H1 (cell line): ENCODE measurements around the gene CXCL9. TPM values are rescaled to one million over a fixed set of nuclear protein-coding genes. Genes with fewer than 3 reads are reported as not detected.

ENCODE experiments used
- CTCF ChIA-PET: fragments of 300-600 bp; sonication (Branson Sonifier 250); formaldehyde crosslinking; loops from one replicate; lab custom pipeline; 2021; ENCODE audit not compliant: partially characterized antibody; lab: Charles Lee
- POLR2A ChIA-PET: fragments of 300-600 bp; sonication (Branson Sonifier 250); formaldehyde crosslinking; loops from one replicate; lab custom pipeline; 2021; ENCODE audit warnings: inconsistent platforms; ENCODE audit not compliant: partially characterized antibody; lab: Charles Lee
- DNase-seq, 2 experiments: peaks; one replicate each; pipeline versions ENCODE4 v3.0.0 to v3.0.0-alpha.2; 2010 to 2022; ENCODE audit warnings: low spot score in 2 of 2, low read depth in 1 of 2, mixed read lengths in 1 of 2
- FAIRE-seq: peaks from 2 replicates; lab custom pipeline; 2011; peaks lifted over from hg19 to GRCh38; lab: Jason Lieb, UNC
- H2AFZ ChIP-seq: 2 replicates; pipeline ENCODE4 v1.8.1; 2012; ENCODE audit warnings: low read length, inconsistent platforms
- H2AK5ac ChIP-seq: 2 replicates; pipeline ENCODE4 v1.6.1; 2013; ENCODE audit warnings: low read depth, low read length
- H2BK120ac ChIP-seq: replicated peaks from 2 replicates; pipeline ENCODE3; 2013; ENCODE audit warnings: low read depth, low read length, inconsistent platforms
- H2BK12ac ChIP-seq: 2 replicates; pipeline ENCODE4 v1.6.1; 2013; ENCODE audit warnings: low read depth, low read length
- H2BK15ac ChIP-seq: 2 replicates; pipeline ENCODE4 v1.6.1; 2013; ENCODE audit warnings: low read length
- H2BK20ac ChIP-seq: 2 replicates; pipeline ENCODE4 v1.6.1; 2013; ENCODE audit warnings: low read length
- H2BK5ac ChIP-seq: 2 replicates; pipeline ENCODE4 v1.6.1; 2013; ENCODE audit warnings: low read depth, low read length
- H3K14ac ChIP-seq: 2 replicates; pipeline ENCODE4 v1.6.1; 2013; ENCODE audit warnings: inconsistent platforms; ENCODE audit not compliant: insufficient read length
- H3K18ac ChIP-seq: 2 replicates; pipeline ENCODE4 v1.6.1; 2013; ENCODE audit warnings: low read length; ENCODE audit errors: extremely low read depth
- H3K23ac ChIP-seq: 2 replicates; pipeline ENCODE4 v1.6.1; 2013; ENCODE audit warnings: inconsistent platforms; ENCODE audit not compliant: insufficient read length
- H3K23me2 ChIP-seq: 2 replicates; pipeline ENCODE4 v1.6.1; 2013; ENCODE audit warnings: low read depth, low read length
- H3K27ac ChIP-seq: 2 replicates; pipeline ENCODE4 v1.6.1; 2011; ENCODE audit warnings: low read depth, low read length, inconsistent platforms
- H3K27me3 ChIP-seq, 4 experiments: replicated peaks in 1 of 4; 1 replicate in 1 of 4; 2 replicates in 3 of 4; pipeline versions ENCODE4 v1.6.1 to v1.8.1; 2011 to 2013; ENCODE audit warnings: low read length in 3 of 4, mild to moderate bottlenecking in 3 of 4, inconsistent platforms in 2 of 4, mixed read lengths in 2 of 4, moderate library complexity in 1 of 4; ENCODE audit not compliant: control insufficient read depth in 3 of 4, insufficient read depth in 3 of 4; ENCODE audit errors: extremely low read depth in 1 of 4
- H3K36me3 ChIP-seq, 4 experiments: 2 replicates each; pipeline versions ENCODE4 v1.6.1 to v1.8.1; 2011 to 2013; ENCODE audit warnings: mild to moderate bottlenecking in 4 of 4, low read length in 3 of 4, moderate library complexity in 2 of 4, control low read depth in 1 of 4, inconsistent platforms in 1 of 4; ENCODE audit not compliant: insufficient read depth in 4 of 4, control insufficient read depth in 2 of 4
- H3K4ac ChIP-seq: replicated peaks from 2 replicates; pipeline ENCODE3; 2013; ENCODE audit warnings: low read length, low read depth, mixed read lengths, inconsistent platforms; ENCODE audit not compliant: insufficient read length
- H3K4me1 ChIP-seq, 4 experiments: replicated peaks in 1 of 4; 1 replicate in 1 of 4; 2 replicates in 3 of 4; pipeline versions ENCODE4 v1.6.1 to v1.8.1; 2011 to 2013; ENCODE audit warnings: low read length in 3 of 4, inconsistent platforms in 2 of 4, mixed read lengths in 1 of 4; ENCODE audit not compliant: insufficient read depth in 4 of 4, control insufficient read depth in 3 of 4
- H3K4me2 ChIP-seq, 2 experiments: 2 replicates each; pipeline versions ENCODE4 v1.6.1 to v1.8.1; 2011 to 2013; ENCODE audit warnings: low read depth in 2 of 2, low read length in 2 of 2, control low read depth in 1 of 2, inconsistent platforms in 1 of 2, mild to moderate bottlenecking in 1 of 2; ENCODE audit not compliant: insufficient read depth in 1 of 2
- H3K4me3 ChIP-seq, 4 experiments: fragments of 200-600, 300-600 bp in 1 of 4; sonication (generic), shearing (Covaris generic), sonication (Bioruptor Twin) in 1 of 4; 2 replicates each; pipeline versions ENCODE4 v1.5.1 to v1.8.1; 2011 to 2016; ENCODE audit warnings: low read length in 4 of 4, low read depth in 3 of 4, control low read depth in 2 of 4, inconsistent platforms in 2 of 4, mild to moderate bottlenecking in 2 of 4, mixed read lengths in 1 of 4, moderate library complexity in 1 of 4; ENCODE audit not compliant: insufficient read depth in 2 of 4; ENCODE audit errors: extremely low read depth in 1 of 4
- H3K56ac ChIP-seq: replicated peaks from 2 replicates; pipeline ENCODE3; 2013; ENCODE audit warnings: low read depth, mild to moderate bottlenecking, mixed read lengths, low read length, inconsistent platforms; ENCODE audit not compliant: insufficient read length
- H3K79me1 ChIP-seq: 2 replicates; pipeline ENCODE4 v1.6.1; 2013; ENCODE audit warnings: low read depth, low read length, control low read depth
- H3K79me2 ChIP-seq, 2 experiments: 2 replicates each; pipeline versions ENCODE4 v1.6.1 to v1.8.1; 2012 to 2013; ENCODE audit warnings: low read length in 2 of 2, mild to moderate bottlenecking in 2 of 2, inconsistent platforms in 1 of 2; ENCODE audit not compliant: insufficient read depth in 2 of 2, control insufficient read depth in 1 of 2
- H3K9ac ChIP-seq, 4 experiments: replicated peaks in 1 of 4; 1 replicate in 1 of 4; 2 replicates in 3 of 4; pipeline versions ENCODE4 v1.6.1 to v1.8.1; 2011 to 2013; ENCODE audit warnings: low read depth in 3 of 4, low read length in 3 of 4, control low read depth in 2 of 4, mild to moderate bottlenecking in 2 of 4, moderate library complexity in 2 of 4, inconsistent platforms in 1 of 4; ENCODE audit errors: extremely low read depth in 1 of 4
- H3K9me3 ChIP-seq, 2 experiments: 2 replicates each; pipeline versions ENCODE4 v1.6.1 to v1.8.1; 2012 to 2013; ENCODE audit warnings: mild to moderate bottlenecking in 2 of 2, moderate library complexity in 2 of 2, control low read depth in 1 of 2, inconsistent platforms in 1 of 2, low read depth in 1 of 2, low read length in 1 of 2, mixed read lengths in 1 of 2; ENCODE audit not compliant: insufficient read depth in 2 of 2
- H4K20me1 ChIP-seq, 2 experiments: replicated peaks in 1 of 2; 2 replicates each; pipeline versions ENCODE3 to v1.8.1; 2011 to 2013; ENCODE audit warnings: inconsistent platforms in 2 of 2, low read length in 2 of 2, mild to moderate bottlenecking in 1 of 2; ENCODE audit not compliant: insufficient read depth in 2 of 2, control insufficient read depth in 1 of 2
- H4K5ac ChIP-seq: 2 replicates; pipeline ENCODE4 v1.6.1; 2013; ENCODE audit warnings: low read length, low read depth, mixed read lengths, inconsistent platforms; ENCODE audit not compliant: insufficient read length
- H4K8ac ChIP-seq: 2 replicates; pipeline ENCODE4 v1.8.0; 2013; ENCODE audit warnings: mild to moderate bottlenecking, moderate library complexity, low read length, inconsistent platforms; ENCODE audit not compliant: insufficient read depth; ENCODE audit errors: extremely low read depth
- H4K91ac ChIP-seq: replicated peaks from 2 replicates; pipeline ENCODE3; 2013; ENCODE audit warnings: low read length, mixed read lengths, inconsistent platforms; ENCODE audit not compliant: insufficient read length
- ASH2L ChIP-seq: fragments of 200-600, 300-600 bp; sonication (generic); IDR thresholded peaks from one replicate; pipeline ENCODE4 v1.7.1; 2017; ENCODE audit warnings: low read length
- RFX5 ChIP-seq: IDR thresholded peaks from 2 replicates; pipeline ENCODE4 v1.6.1; 2011; ENCODE audit warnings: low read depth, low read length, improper control_type of control experiment, borderline replicate concordance
- WGBS, 2 experiments: shearing (Covaris generic) in 1 of 2; methylation state at CpG; one replicate each; pipeline versions ENCODE4 v1.1.6 to v1.1.7; 2013 to 2015; ENCODE audit warnings: low lambda C conversion rate in 2 of 2, mixed read lengths in 2 of 2, inconsistent platforms in 1 of 2, low coverage in 1 of 2, missing lambda C conversion rate in 1 of 2; ENCODE audit not compliant: insufficient replicate concordance in 2 of 2, insufficient coverage in 1 of 2, insufficient read length in 1 of 2; ENCODE audit errors: extremely low coverage in 1 of 2, missing lambda C conversion rate in 1 of 2; 5-methylcytosine and 5-hydroxymethylcytosine counted together
- polyA plus RNA-seq, 7 experiments: library from polyadenylated mRNA; depleted of rRNA in 3 of 7; stranded (reverse) in 5 of 7; unstranded in 2 of 7; fragments of >200 nt in 5 of 7; fragments of 200-250 nt in 2 of 7; gene quantifications; 1 replicate in 5 of 7; 2 replicates in 1 of 7; 4 replicates in 1 of 7; pipeline versions ENCODE4 v1.2.1 to v1.2.3, GENCODE V29; 2011 to 2013; ENCODE audit warnings: missing spikeins in 2 of 7, mixed read lengths in 2 of 7
- total RNA-seq: library from RNA; stranded (reverse); fragmentation: NEBNext Ultra II Directional; extraction: Animal tissue kit (Norgen Biotek cat#: 25700); gene quantifications from 2 replicates; pipeline ENCODE4 v1.2.1, GENCODE V29; 2021

Gene CXCL9
- total and polyA plus RNA-seq, 2 of the 8 experiments (the other 6 are each of a cell fraction or from before 2014, with no cell fraction given), result not detected

- H4K20me1 ChIP-seq, result no peaks in the 10 kb centered on the region
- H2AFZ ChIP-seq, result peak overlapping the region; percentile 90
- no peak overlapping the region; the same call in 1 of the 2 replicates for H2BK20ac ChIP-seq
- no peak overlapping the region for H3K23ac ChIP-seq
- no peaks in the 10 kb centered on the region; a peak in 1 of 7 replicates for H3K27me3 ChIP-seq
- no peaks in the 10 kb centered on the region; the same call in 1 of the 2 replicates for H3K23me2 ChIP-seq
- H3K14ac ChIP-seq, result no peak overlapping the region
- H3K79me2 ChIP-seq, result no peaks in the 10 kb centered on the region
- H3K79me1 ChIP-seq, result no peaks in the 10 kb centered on the region
- H3K27ac ChIP-seq, result no peak overlapping the region
- H4K91ac ChIP-seq, result no peak overlapping the region
- 0 out of 4 replicates have a peak overlapping the region, but pooled peaks of 1 of the 2 experiments have one; percentile 16 for H3K4me2 ChIP-seq
- H2BK120ac ChIP-seq, result no peak overlapping the region
- no peak overlapping the region for H4K5ac ChIP-seq
- WGBS, 2 experiments, result 56% methylated on average over 13 of the region's 13 CpGs; no CpG with 5 or more reads in 1 of the 2 experiments
- no peak overlapping the region; the same call in 1 of the 2 replicates for H3K18ac ChIP-seq
- H4K8ac ChIP-seq, result no peak overlapping the region
- POLR2A ChIA-PET, result interaction anchor here (1.0 kb wide), 1 partner anchor 113 kb away, joined by 4 read pairs; no protein-coding TSS in a partner anchor
- no peak overlapping the region for H3K4me3 ChIP-seq
- no peak overlapping the region for H2BK12ac ChIP-seq
- H3K36me3 ChIP-seq, result no peaks in the 10 kb centered on the region
- H2BK5ac ChIP-seq, result no peak overlapping the region
- no peak overlapping the region for H2BK15ac ChIP-seq
- no peak overlapping the region for H2AK5ac ChIP-seq
- CTCF ChIA-PET, result interaction anchor here (1.2 to 1.4 kb wide), 2 partner anchors 16 to 55 kb away, joined by 3 read pairs; no protein-coding TSS in a partner anchor
- peaks cover 0 to 7% (median 3%) of the 10 kb centered on the region in 4 experiments; a peak in 5 of 7 replicates for H3K4me1 ChIP-seq
- H3K9ac ChIP-seq, result no peak overlapping the region
- H3K56ac ChIP-seq, result no peak overlapping the region
- peak in 1 of 2 experiments; percentile 49 for DNase-seq
- H3K4ac ChIP-seq, result no peak overlapping the region
- FAIRE-seq, result peak; percentile 75
- H3K9me3 ChIP-seq, result no peaks in the 10 kb centered on the region
- TF ChIP-seq ASH2L (peak; percentile 29), RFX5 (no peak)
These were observed 4.5 kb upstream of the CXCL9 start for GRCh38 chr4:76011700-76012387.
